Ectodermal cell (in vitro differentiated cells): ENCODE results near the gene FRMD1.

ENCODE experiments used
- H3K27ac ChIP-seq: 2 replicates; pipeline ENCODE4 v1.7.0; 2013; ENCODE audit warnings: mild to moderate bottlenecking, low read depth, low read length; ENCODE audit not compliant: insufficient read depth, poor library complexity, severe bottlenecking
- H3K27me3 ChIP-seq: 2 replicates; pipeline ENCODE4 v1.7.0; 2013; ENCODE audit warnings: mild to moderate bottlenecking, low read length; ENCODE audit not compliant: insufficient read depth, control insufficient read depth, poor library complexity, severe bottlenecking
- H3K36me3 ChIP-seq: one replicate; pipeline ENCODE4 v1.7.0; 2013; ENCODE audit warnings: low read length; ENCODE audit not compliant: control insufficient read depth, insufficient read depth
- H3K4me1 ChIP-seq: one replicate; pipeline ENCODE4 v1.7.0; 2013; ENCODE audit warnings: low read length; ENCODE audit not compliant: control insufficient read depth, insufficient read depth
- H3K4me3 ChIP-seq: 2 replicates; pipeline ENCODE4 v1.7.0; 2013; ENCODE audit warnings: low read depth, low read length, control low read depth; ENCODE audit not compliant: insufficient read depth
- H3K9me3 ChIP-seq: 2 replicates; pipeline ENCODE4 v1.7.0; 2013; ENCODE audit warnings: mild to moderate bottlenecking, low read length, moderate library complexity; ENCODE audit not compliant: control insufficient read depth
- WGBS, 2 experiments: methylation state at CpG; one replicate each; pipeline ENCODE4 v1.1.7; 2013; ENCODE audit warnings: missing lambda C conversion rate in 2 of 2; 5-methylcytosine and 5-hydroxymethylcytosine counted together

The FRMD1 gene

GRCh38 chr6:168089186-168090063, 10.4 kb upstream of the FRMD1 start:
- WGBS, 2 experiments, result 80 to 81% methylated on average over 34 of the region's 34 CpGs

GRCh38 chr6:168088161-168089053, 9.4 kb upstream of the FRMD1 start:
- H3K27me3 ChIP-seq, result no peaks in the 10 kb centered on the region
- H3K4me1 ChIP-seq, result peaks cover 38% of the 10 kb centered on the region
- no peak overlapping the region for H3K4me3 ChIP-seq
- no peaks in the 10 kb centered on the region for H3K36me3 ChIP-seq
- H3K27ac ChIP-seq, result peak overlapping the region; percentile 79
- 35 to 39% methylated on average over 19 to 20 of the region's 20 CpGs for WGBS, 2 experiments
- H3K9me3 ChIP-seq, result no peaks in the 10 kb centered on the region

More at GRCh38 chr6:168089186-168090063, 10.4 kb upstream of the FRMD1 start:
- Histone ChIP-seq H3K4me1 (peaks cover 38% of the 10 kb centered on the region), H3K27me3 (no peaks in the 10 kb centered on the region), H3K9me3 (no peaks in the 10 kb centered on the region), H3K4me3 (no peak overlapping the region), H3K36me3 (no peaks in the 10 kb centered on the region), H3K27ac (peak overlapping the region; percentile 79)

- no peak overlapping the region for H3K4me3 ChIP-seq
- WGBS, 2 experiments, result 85 to 89% methylated on average over 25 of the region's 25 CpGs
- peak overlapping the region; percentile 79 for H3K27ac ChIP-seq
- peaks cover 46% of the 10 kb centered on the region for H3K4me1 ChIP-seq
- H3K36me3 ChIP-seq, result no peaks in the 10 kb centered on the region
- H3K9me3 ChIP-seq, result no peaks in the 10 kb centered on the region
- no peaks in the 10 kb centered on the region for H3K27me3 ChIP-seq
These were observed 8.6 kb upstream of the FRMD1 start for GRCh38 chr6:168087436-168088160.

- H3K36me3 ChIP-seq, result no peaks in the 10 kb centered on the region
- peaks cover 47% of the 10 kb centered on the region for H3K4me1 ChIP-seq
- H3K9me3 ChIP-seq, result no peaks in the 10 kb centered on the region
- 94 to 95% methylated on average over 10 of the region's 10 CpGs for WGBS, 2 experiments
- no peaks in the 10 kb centered on the region for H3K27me3 ChIP-seq
- no peak overlapping the region for H3K27ac ChIP-seq
- H3K4me3 ChIP-seq, result no peak overlapping the region
These were observed 7.6 kb upstream of the FRMD1 start for GRCh38 chr6:168086616-168087015.

- no peak overlapping the region for H3K27ac ChIP-seq
- 96% methylated on average over 10 of the region's 10 CpGs for WGBS, 2 experiments
- no peaks in the 10 kb centered on the region for H3K36me3 ChIP-seq
- H3K27me3 ChIP-seq, result no peaks in the 10 kb centered on the region
- no peaks in the 10 kb centered on the region for H3K9me3 ChIP-seq
- H3K4me3 ChIP-seq, result no peak overlapping the region
- H3K4me1 ChIP-seq, result peaks cover 43% of the 10 kb centered on the region
These were observed 7.1 kb upstream of the FRMD1 start for GRCh38 chr6:168086066-168086465.

- Histone ChIP-seq H3K27ac (no peak overlapping the region), H3K27me3 (no peaks in the 10 kb centered on the region), H3K36me3 (no peaks in the 10 kb centered on the region), H3K4me1 (peaks cover 36% of the 10 kb centered on the region), H3K4me3 (no peak overlapping the region), H3K9me3 (no peaks in the 10 kb centered on the region)
- WGBS, 2 experiments, result 78 to 79% methylated on average over 19 of the region's 19 CpGs
These were observed 5.6 kb upstream of the FRMD1 start for GRCh38 chr6:168084465-168085160.

GRCh38 chr6:168083514-168083885, 4.5 kb upstream of the FRMD1 start:
- H3K27me3 ChIP-seq, result no peaks in the 10 kb centered on the region
- H3K4me3 ChIP-seq, result no peak overlapping the region
- H3K36me3 ChIP-seq, result no peaks in the 10 kb centered on the region
- H3K4me1 ChIP-seq, result peaks cover 25% of the 10 kb centered on the region
- 59 to 75% methylated on average over 5 of the region's 5 CpGs for WGBS, 2 experiments
- no peaks in the 10 kb centered on the region for H3K9me3 ChIP-seq
- no peak overlapping the region for H3K27ac ChIP-seq

- no peak overlapping the region for H3K4me3 ChIP-seq
- peaks cover 20% of the 10 kb centered on the region for H3K4me1 ChIP-seq
- H3K9me3 ChIP-seq, result no peaks in the 10 kb centered on the region
- 66 to 74% methylated on average over 17 of the region's 17 CpGs for WGBS, 2 experiments
- H3K27ac ChIP-seq, result no peak overlapping the region
- H3K36me3 ChIP-seq, result no peaks in the 10 kb centered on the region
- H3K27me3 ChIP-seq, result no peaks in the 10 kb centered on the region
These were observed 4.0 kb upstream of the FRMD1 start for GRCh38 chr6:168082860-168083513.

GRCh38 chr6:168081858-168082546, 3.0 kb upstream of the FRMD1 start:
- WGBS, 2 experiments, result 93 to 94% methylated on average over 26 of the region's 26 CpGs
- Histone ChIP-seq H3K27me3 (no peaks in the 10 kb centered on the region), H3K9me3 (no peaks in the 10 kb centered on the region), H3K4me1 (peaks cover 10% of the 10 kb centered on the region), H3K4me3 (no peak overlapping the region), H3K27ac (no peak overlapping the region), H3K36me3 (no peaks in the 10 kb centered on the region)
